GM23248 (cell line): Measurements from ENCODE around the gene SMAP2. TPM values are rescaled to one million over a fixed set of nuclear protein-coding genes. Genes with fewer than 3 reads are reported as not detected.

ENCODE experiments used
- DNase-seq: peaks from one replicate; pipeline ENCODE4 v3.0.0-alpha.2; 2015
- H2AFZ ChIP-seq: fragments of 200-600 bp; sonication (generic); 2 replicates; pipeline ENCODE4 v1.6.1; 2016; ENCODE audit warnings: antibody characterized with exemption
- H3F3A ChIP-seq: fragments of 200-600 bp; sonication (generic); 2 replicates; pipeline ENCODE4 v1.6.1; 2016; ENCODE audit warnings: mild to moderate bottlenecking, antibody characterized with exemption, mixed run types; ENCODE audit not compliant: insufficient read depth
- H3K27ac ChIP-seq: fragments of 200-600 bp; sonication (generic); 2 replicates; pipeline ENCODE4 v1.5.1; 2016; ENCODE audit warnings: mild to moderate bottlenecking
- H3K27me3 ChIP-seq: fragments of 200-600 bp; sonication (generic); replicated peaks from 2 replicates; pipeline ENCODE4 v1.6.1; 2016; ENCODE audit warnings: mild to moderate bottlenecking; ENCODE audit not compliant: insufficient read depth
- H3K36me3 ChIP-seq: fragments of 200-600 bp; sonication (generic); 2 replicates; pipeline ENCODE4 v1.6.1; 2016; ENCODE audit warnings: low read depth, mild to moderate bottlenecking
- H3K4me1 ChIP-seq: fragments of 200-600 bp; sonication (generic); 2 replicates; pipeline ENCODE4 v1.6.1; 2016; ENCODE audit warnings: mild to moderate bottlenecking; ENCODE audit not compliant: insufficient read depth
- H3K4me2 ChIP-seq: fragments of 200-600 bp; sonication (generic); one replicate; pipeline ENCODE4 v1.6.1; 2016; ENCODE audit warnings: mild to moderate bottlenecking; ENCODE audit not compliant: unreplicated experiment
- H3K4me3 ChIP-seq: fragments of 200-600 bp; sonication (generic); 2 replicates; pipeline ENCODE4 v1.5.1; 2016; ENCODE audit warnings: mild to moderate bottlenecking
- H3K79me2 ChIP-seq: fragments of 200-600 bp; sonication (generic); 2 replicates; pipeline ENCODE4 v1.6.1; 2016; ENCODE audit warnings: mild to moderate bottlenecking; ENCODE audit not compliant: insufficient read depth
- H3K9ac ChIP-seq: fragments of 200-600 bp; sonication (generic); 2 replicates; pipeline ENCODE4 v1.6.1; 2016; ENCODE audit warnings: mild to moderate bottlenecking
- H3K9me2 ChIP-seq: fragments of 200-600 bp; sonication (generic); 2 replicates; pipeline ENCODE4 v1.6.1; 2016; ENCODE audit warnings: mixed run types, mild to moderate bottlenecking, moderate library complexity; ENCODE audit not compliant: insufficient read depth
- H3K9me3 ChIP-seq: fragments of 200-600 bp; sonication (generic); one replicate; pipeline ENCODE4 v1.6.1; 2017; ENCODE audit warnings: low read depth
- H4K20me1 ChIP-seq: fragments of 200-600 bp; sonication (generic); 2 replicates; pipeline ENCODE4 v1.6.0; 2016; ENCODE audit not compliant: insufficient read depth
- EZH2 ChIP-seq: fragments of 200-600 bp; sonication (generic); IDR thresholded peaks from 2 replicates; pipeline ENCODE4 v1.6.1; 2018; ENCODE audit warnings: antibody characterized with exemption, mild to moderate bottlenecking; ENCODE audit not compliant: insufficient read depth, poor library complexity, severe bottlenecking
- EZH2phosphoT487 ChIP-seq: fragments of 200-600 bp; sonication (generic); IDR thresholded peaks from 2 replicates; pipeline ENCODE4 v1.6.1; 2018; ENCODE audit warnings: antibody characterized with exemption, moderate library complexity, mild to moderate bottlenecking, low read depth; ENCODE audit not compliant: insufficient read depth
- WGBS, 2 experiments: methylation state at CpG; one replicate each; pipeline ENCODE4 v1.1.6; 2015 to 2017; ENCODE audit warnings: low lambda C conversion rate in 2 of 2, low coverage in 1 of 2; ENCODE audit errors: missing lambda C conversion rate in 2 of 2; 5-methylcytosine and 5-hydroxymethylcytosine counted together
- in situ Hi-C: fragments of 300-500 bp; cut with MboI; formaldehyde crosslinking; loops from 2 replicates; pipeline ENCODE4 v1.15.0; 2020
- polyA plus RNA-seq: library from polyadenylated mRNA; unstranded; fragments of >200 nt; fragmentation: Nextera tagmentation; extraction: Ambion mirVana; gene quantifications from 2 replicates; pipeline ENCODE4 v1.2.1, GENCODE V29; 2016
- total RNA-seq: library from RNA; depleted of rRNA; stranded (reverse); fragments of >200 nt; shearing (Covaris generic); gene quantifications from 2 replicates; pipeline ENCODE4 v1.2.3, GENCODE V29; 2014

The SMAP2 gene
- total and polyA plus RNA-seq, 2 experiments from 2014 or later = 12.2 to 14.3 TPM

DNA sequence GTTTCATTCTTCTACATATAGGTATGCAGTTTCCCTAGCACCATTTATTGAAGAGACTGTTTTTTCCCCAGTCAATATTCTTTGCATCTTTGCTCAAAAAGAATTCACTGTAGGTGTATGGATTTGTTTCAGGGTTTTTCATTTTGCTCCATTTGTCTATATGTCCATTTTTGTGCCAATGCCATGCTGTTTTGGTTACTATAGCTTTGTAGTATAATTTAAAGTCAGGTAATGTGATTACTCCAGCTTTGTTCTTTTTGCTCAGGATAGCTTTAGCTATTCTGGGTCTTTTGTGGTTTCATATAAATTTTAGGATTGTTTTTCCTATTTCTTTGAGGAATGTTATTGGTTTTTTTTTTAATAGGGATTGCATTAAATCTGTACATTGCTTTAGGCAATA, 15.9 kb upstream of the SMAP2 start:
- Histone ChIP-seq H3K4me3 (no peak overlapping the region), H3K9me2 (no peaks in the 10 kb centered on the region), H3K79me2 (no peaks in the 10 kb centered on the region), H3K27ac (no peak overlapping the region), H3F3A (0 out of 2 replicates have a peak, but pooled peaks cover 3% of the 10 kb centered on the region), H3K27me3 (no peaks in the 10 kb centered on the region), H3K4me2 (no peak overlapping the region), H3K9me3 (no peaks in the 10 kb centered on the region), H3K9ac (no peak overlapping the region), H3K4me1 (no peaks in the 10 kb centered on the region), H4K20me1 (no peaks in the 10 kb centered on the region), H3K36me3 (no peaks in the 10 kb centered on the region), H2AFZ (no peak overlapping the region)
- TF ChIP-seq EZH2phosphoT487 (no peak), EZH2 (no peak)
- DNase-seq = no peak
- in situ Hi-C loops = no loop called here

DNA sequence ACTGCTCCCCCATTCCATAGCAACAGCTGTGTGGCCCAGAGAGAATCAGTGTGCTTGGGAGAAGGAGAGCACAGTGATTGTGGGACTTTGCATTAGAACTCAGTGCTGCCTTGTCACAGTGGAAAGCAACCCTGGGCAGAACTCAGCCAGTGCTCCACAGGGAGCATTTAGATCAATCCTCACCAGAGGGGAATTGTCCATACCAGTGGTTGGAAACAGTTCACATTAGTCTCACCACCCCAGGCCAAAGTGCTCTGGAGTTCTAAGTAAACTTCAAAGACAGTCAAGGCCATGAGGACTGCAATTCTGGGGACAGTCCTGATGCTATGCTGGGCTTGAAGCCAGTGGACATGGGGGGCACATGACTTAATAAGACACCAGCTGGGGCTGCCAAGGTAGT, 12.9 kb upstream of the SMAP2 start:
- no peaks in the 10 kb centered on the region for H3K4me1 ChIP-seq
- TF ChIP-seq EZH2phosphoT487 (no peak), EZH2 (no peak)
- H4K20me1 ChIP-seq = no peaks in the 10 kb centered on the region
- H3K27ac ChIP-seq = no peak overlapping the region
- no peak overlapping the region for H2AFZ ChIP-seq
- H3F3A ChIP-seq = 0 out of 2 replicates have a peak, but pooled peaks cover 3% of the 10 kb centered on the region
- no peaks in the 10 kb centered on the region for H3K9me3 ChIP-seq
- no peaks in the 10 kb centered on the region for H3K36me3 ChIP-seq
- in situ Hi-C loops = no loop called here
- no peak for DNase-seq
- no peak overlapping the region for H3K9ac ChIP-seq
- H3K27me3 ChIP-seq = no peaks in the 10 kb centered on the region
- no peak overlapping the region for H3K4me2 ChIP-seq
- H3K79me2 ChIP-seq = no peaks in the 10 kb centered on the region
- no peaks in the 10 kb centered on the region for H3K9me2 ChIP-seq
- no peak overlapping the region for H3K4me3 ChIP-seq

DNA sequence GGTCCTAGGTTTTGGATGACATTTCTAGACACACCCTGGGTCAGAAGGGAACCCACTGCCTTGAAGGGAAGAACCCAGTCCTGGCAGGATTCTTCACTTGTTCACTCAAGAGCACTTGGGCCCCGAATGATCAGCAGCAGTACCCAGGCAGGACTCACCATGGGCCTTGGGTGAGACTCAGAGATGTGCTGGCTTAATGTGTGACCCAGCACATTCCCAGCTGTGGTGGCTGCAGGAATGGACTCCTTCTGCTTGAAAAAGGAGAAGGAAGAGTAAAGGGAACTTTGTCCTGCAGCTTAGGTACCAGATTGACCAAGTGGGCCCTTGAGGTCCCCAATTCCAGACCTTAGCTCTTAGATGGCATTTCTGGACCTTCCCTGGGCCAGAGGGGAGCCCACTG, 12.3 kb upstream of the SMAP2 start:
- H3K9ac ChIP-seq = no peak overlapping the region
- H3K4me2 ChIP-seq = no peak overlapping the region
- 45 to 75% methylated on average over 1 of the region's 1 CpG for WGBS, 2 experiments

DNA sequence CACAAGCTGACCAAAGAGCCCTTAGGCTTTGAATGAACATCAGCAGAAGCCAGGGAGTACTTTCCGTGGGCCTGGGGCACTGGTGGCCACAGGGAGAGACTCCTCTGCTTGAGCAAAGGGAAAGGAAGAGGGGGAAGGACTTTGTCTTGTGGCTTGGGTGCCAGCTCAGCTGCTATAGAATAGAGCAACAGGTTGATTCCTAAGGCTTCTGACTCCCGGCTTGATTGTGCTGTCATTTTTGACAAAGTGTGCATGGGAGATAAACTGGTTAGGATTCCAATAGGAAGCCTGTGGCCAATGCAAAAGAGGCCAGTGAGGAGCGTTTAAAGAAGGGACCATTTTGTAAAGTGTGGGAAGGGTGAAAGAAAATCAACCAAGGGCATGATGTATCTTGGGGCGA, 11.9 kb upstream of the SMAP2 start:
- no peak for DNase-seq
- no peaks in the 10 kb centered on the region for H3K27me3 ChIP-seq
- H3K79me2 ChIP-seq = no peaks in the 10 kb centered on the region
- no peak overlapping the region for H3K4me3 ChIP-seq
- H4K20me1 ChIP-seq = no peaks in the 10 kb centered on the region
- H3K27ac ChIP-seq = no peak overlapping the region
- 78 to 88% methylated on average over 4 of the region's 4 CpGs for WGBS, 2 experiments
- H3K4me1 ChIP-seq = no peaks in the 10 kb centered on the region
- H3K9me2 ChIP-seq = no peaks in the 10 kb centered on the region
- H3K4me2 ChIP-seq = no peak overlapping the region
- TF ChIP-seq EZH2 (no peak), EZH2phosphoT487 (no peak)
- H3K36me3 ChIP-seq = no peaks in the 10 kb centered on the region
- in situ Hi-C loops = no loop called here
- no peaks in the 10 kb centered on the region for H3K9me3 ChIP-seq
- 0 out of 2 replicates have a peak, but pooled peaks cover 3% of the 10 kb centered on the region for H3F3A ChIP-seq
- H3K9ac ChIP-seq = no peak overlapping the region
- H2AFZ ChIP-seq = no peak overlapping the region

More for the DNA sequence above, 12.3 kb upstream of the SMAP2 start:
- Histone ChIP-seq H2AFZ (no peak overlapping the region), H3F3A (0 out of 2 replicates have a peak, but pooled peaks cover 3% of the 10 kb centered on the region), H4K20me1 (no peaks in the 10 kb centered on the region), H3K4me3 (no peak overlapping the region), H3K27me3 (no peaks in the 10 kb centered on the region), H3K4me1 (no peaks in the 10 kb centered on the region), H3K79me2 (no peaks in the 10 kb centered on the region), H3K27ac (no peak overlapping the region), H3K9me2 (no peaks in the 10 kb centered on the region), H3K36me3 (no peaks in the 10 kb centered on the region), H3K9me3 (no peaks in the 10 kb centered on the region)
- DNase-seq = no peak
- in situ Hi-C loops = no loop called here
- TF ChIP-seq EZH2 (no peak), EZH2phosphoT487 (no peak)

DNA sequence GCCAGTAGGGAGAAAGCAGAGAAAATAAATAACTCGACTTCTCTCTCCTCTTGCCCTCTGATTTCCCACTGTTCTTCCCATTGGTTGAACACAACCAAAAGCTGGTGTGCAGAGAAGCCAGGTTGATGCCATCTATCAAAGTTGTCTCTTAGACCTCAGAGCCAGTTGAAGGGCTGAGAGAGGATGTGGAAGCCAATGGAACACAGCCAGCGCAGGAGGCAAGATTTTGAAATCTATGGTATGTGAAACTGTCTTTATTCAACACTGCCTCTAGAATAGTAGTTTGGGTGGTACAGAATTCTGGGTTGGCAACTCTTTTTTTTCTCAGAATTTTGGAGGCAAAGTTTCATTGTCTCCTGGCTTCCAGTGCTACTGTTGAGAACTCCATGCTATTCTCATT, 11.3 kb upstream of the SMAP2 start:
- no peak overlapping the region for H2AFZ ChIP-seq
- no peaks in the 10 kb centered on the region for H3K27me3 ChIP-seq
- no peak overlapping the region for H3K27ac ChIP-seq
- H3K4me1 ChIP-seq = no peaks in the 10 kb centered on the region
- no peaks in the 10 kb centered on the region for H4K20me1 ChIP-seq
- no peak overlapping the region for H3K9ac ChIP-seq
- no peak overlapping the region for H3K4me2 ChIP-seq
- H3K9me2 ChIP-seq = no peaks in the 10 kb centered on the region
- H3K79me2 ChIP-seq = no peaks in the 10 kb centered on the region
- H3F3A ChIP-seq = 0 out of 2 replicates have a peak, but pooled peaks cover 3% of the 10 kb centered on the region
- no peaks in the 10 kb centered on the region for H3K9me3 ChIP-seq
- H3K36me3 ChIP-seq = no peaks in the 10 kb centered on the region
- DNase-seq = no peak
- in situ Hi-C loops = no loop called here
- no peak for TF ChIP-seq EZH2phosphoT487
- no peak for TF ChIP-seq EZH2
- H3K4me3 ChIP-seq = no peak overlapping the region
- WGBS, 2 experiments = 47 to 57% methylated on average over 2 of the region's 2 CpGs
